GM19239 (cell line): Measurements from ENCODE around the gene GCSAML.

Experiments used
- DNase-seq: peaks from one replicate; pipeline ENCODE4 v3.0.0; 2011; ENCODE audit warnings: low spot score; ENCODE audit not compliant: insufficient read length
- FAIRE-seq: peaks from 2 replicates; lab custom pipeline; 2011; peaks lifted over from hg19 to GRCh38; lab: Jason Lieb, UNC

Gene GCSAML

GRCh38 chr1:247562198-247562597, 13.3 kb downstream of the GCSAML start:
- FAIRE-seq (no peak), DNase-seq (no peak)

- FAIRE-seq (no peak), DNase-seq (no peak)
These were observed 25.3 kb downstream of the GCSAML start for GRCh38 chr1:247574236-247574635.

- DNase-seq (no peak), FAIRE-seq (no peak)
These were observed 25.7 kb downstream of the GCSAML start for GRCh38 chr1:247574664-247575063.

- DNase-seq (peak; percentile 5), FAIRE-seq (peak; percentile 65)
These were observed 27.6 kb downstream of the GCSAML start for GRCh38 chr1:247576514-247576913.

- FAIRE-seq = no peak
- DNase-seq = no peak
These were observed 30.1 kb downstream of the GCSAML start for GRCh38 chr1:247578946-247579460.

GRCh38 chr1:247588060-247588459, 39.1 kb downstream of the GCSAML start, which contains the start of gene OR2G2:
OR2G2 (plus strand) TSS chr1:247588360; CDS start chr1:247588360, 0 bp downstream.
- FAIRE-seq (no peak), DNase-seq (no peak)

GRCh38 chr1:247605286-247605685, 56.4 kb downstream of the GCSAML start, which contains the start of gene OR2G3:
OR2G3 (plus strand) TSS chr1:247605586; CDS start chr1:247605586, 0 bp downstream.
- FAIRE-seq (no peak), DNase-seq (no peak)

- no peak for DNase-seq
- FAIRE-seq = no peak
These were observed 64.5 kb downstream of the GCSAML start for GRCh38 chr1:247613405-247613804.

GRCh38 chr1:247614625-247615024, 65.7 kb downstream of the GCSAML start:
- DNase-seq (no peak), FAIRE-seq (no peak)
